Endothelial cell of umbilical vein (primary cell): ENCODE measurements around the gene GPR137. TPM values are rescaled to one million over a fixed set of nuclear protein-coding genes. Genes with fewer than 3 reads are reported as not detected.

Source experiments
- BruUV-seq: library from RNA; stranded (reverse); fragments of 400-500 nt; replicated peaks from 2 replicates; lab custom pipeline; 2021; lab: Mats Ljungman, UMichigan
- CTCF ChIA-PET: fragments of 300-600, 350-600 bp; sonication (Branson Sonifier 250); formaldehyde crosslinking; loops from one replicate; lab custom pipeline; 2021; ENCODE audit warnings: antibody characterized with exemption, inconsistent platforms; lab: Charles Lee
- POLR2A ChIA-PET: fragments of 300-600, 350-600 bp; sonication (Branson Sonifier 250); formaldehyde crosslinking; loops from one replicate; lab custom pipeline; 2021; ENCODE audit warnings: antibody characterized with exemption, inconsistent platforms; lab: Charles Lee
- DNase-seq: peaks from one replicate; pipeline ENCODE4 v3.0.0-alpha.2; 2011; ENCODE audit warnings: low read depth, low spot score
- FAIRE-seq: peaks from 2 replicates; lab custom pipeline; 2011; peaks lifted over from hg19 to GRCh38; lab: Jason Lieb, UNC
- H2AFZ ChIP-seq: 2 replicates; pipeline ENCODE4 v1.6.0; 2012; ENCODE audit warnings: low read depth, low read length, control low read depth, inconsistent platforms
- H3K27ac ChIP-seq: 2 replicates; pipeline ENCODE4 v1.5.1; 2011; ENCODE audit warnings: low read depth, mild to moderate bottlenecking, control low read depth, low read length, moderate library complexity; ENCODE audit not compliant: insufficient read depth
- H3K27me3 ChIP-seq, 2 experiments: 2 replicates each; pipeline versions ENCODE4 v1.6.0 to v1.6.1; 2011; ENCODE audit warnings: low read length in 2 of 2, mixed read lengths in 1 of 2; ENCODE audit not compliant: control insufficient read depth in 2 of 2, insufficient read depth in 2 of 2
- H3K36me3 ChIP-seq, 2 experiments: 2 replicates in 1 of 2; 3 replicates in 1 of 2; pipeline ENCODE4 v1.5.1; 2011; ENCODE audit warnings: low read length in 2 of 2, mild to moderate bottlenecking in 1 of 2, moderate library complexity in 1 of 2; ENCODE audit not compliant: control insufficient read depth in 2 of 2, insufficient read depth in 2 of 2; ENCODE audit errors: extremely low read depth in 1 of 2
- H3K4me1 ChIP-seq: 3 replicates; pipeline ENCODE4 v1.5.1; 2011; ENCODE audit warnings: mild to moderate bottlenecking, low read length; ENCODE audit not compliant: control insufficient read depth, insufficient read depth; ENCODE audit errors: extremely low read depth
- H3K4me2 ChIP-seq: 2 replicates; pipeline ENCODE4 v1.6.1; 2011; ENCODE audit warnings: low read length, control low read depth, mixed read lengths; ENCODE audit not compliant: insufficient read depth
- H3K4me3 ChIP-seq, 3 experiments: fragments of 200-600 bp in 1 of 3; sonication (generic), shearing (Covaris generic) in 1 of 3; replicated peaks in 1 of 3; 2 replicates each; pipeline ENCODE4 v1.5.1; 2011 to 2016; ENCODE audit warnings: control low read depth in 3 of 3, low read length in 3 of 3, mild to moderate bottlenecking in 2 of 3, inconsistent platforms in 1 of 3, low read depth in 1 of 3, moderate library complexity in 1 of 3; ENCODE audit not compliant: insufficient read depth in 1 of 3
- H3K79me2 ChIP-seq: 2 replicates; pipeline ENCODE4 v1.6.0; 2012; ENCODE audit warnings: low read length, inconsistent platforms; ENCODE audit not compliant: control insufficient read depth, insufficient read depth
- H3K9ac ChIP-seq: replicated peaks from 2 replicates; pipeline ENCODE3; 2011; ENCODE audit warnings: low read length, control low read depth; ENCODE audit not compliant: insufficient read depth; ENCODE audit errors: extremely low read depth
- H3K9me1 ChIP-seq: replicated peaks from 3 replicates; pipeline ENCODE4 v1.6.0; 2011; ENCODE audit warnings: mild to moderate bottlenecking, low read length; ENCODE audit not compliant: control insufficient read depth, insufficient read depth; ENCODE audit errors: extremely low read depth
- H3K9me3 ChIP-seq: replicated peaks from 2 replicates; pipeline ENCODE4 v1.5.1; 2012; ENCODE audit warnings: low read length, inconsistent platforms; ENCODE audit not compliant: control insufficient read depth, insufficient read depth
- H4K20me1 ChIP-seq: replicated peaks from 2 replicates; pipeline ENCODE3; 2011; ENCODE audit warnings: mild to moderate bottlenecking, low read length; ENCODE audit not compliant: control insufficient read depth, insufficient read depth; ENCODE audit errors: extremely low read depth
- EZH2 ChIP-seq: IDR thresholded peaks from 2 replicates; pipeline ENCODE4 v1.6.1; 2012; ENCODE audit warnings: borderline replicate concordance, low read depth, mild to moderate bottlenecking, moderate library complexity, low read length, inconsistent platforms; ENCODE audit not compliant: severe bottlenecking
- FOS ChIP-seq: IDR thresholded peaks from 2 replicates; pipeline ENCODE4 v1.6.1; 2011; ENCODE audit warnings: mild to moderate bottlenecking, low read length, moderate library complexity, borderline replicate concordance; ENCODE audit not compliant: insufficient read depth
- GATA2 ChIP-seq: IDR thresholded peaks from 2 replicates; pipeline ENCODE4 v1.7.0; 2011; ENCODE audit warnings: low read depth, mild to moderate bottlenecking, moderate library complexity, mixed read lengths, low read length; ENCODE audit not compliant: insufficient read length, insufficient read depth
- JUN ChIP-seq: IDR thresholded peaks from 2 replicates; pipeline ENCODE4 v1.6.1; 2011; ENCODE audit warnings: borderline replicate concordance, low read depth; ENCODE audit not compliant: insufficient read length, insufficient read depth
- MAX ChIP-seq: IDR thresholded peaks from 2 replicates; pipeline ENCODE4 v1.6.1; 2011; ENCODE audit not compliant: insufficient read depth, insufficient read length
- MYC ChIP-seq: IDR thresholded peaks from one replicate; pipeline ENCODE4 v1.6.1; 2011; ENCODE audit warnings: mild to moderate bottlenecking, low read depth, low read length
- POLR2A ChIP-seq: IDR thresholded peaks from 2 replicates; pipeline ENCODE4 v1.6.1; 2012; ENCODE audit warnings: low read depth, mild to moderate bottlenecking, control low read depth, low read length
- POLR2AphosphoS5 ChIP-seq: IDR thresholded peaks from 2 replicates; pipeline ENCODE4 v1.6.1; 2012; ENCODE audit warnings: low read depth, mild to moderate bottlenecking, control low read depth, low read length, moderate library complexity; ENCODE audit not compliant: insufficient read depth
- dilution Hi-C: fragments of 300-500 bp; cut with MboI; formaldehyde crosslinking; loops from one replicate; pipeline ENCODE4 v1.15.0; 2019; ENCODE audit warnings: low sequenced_read_pairs; ENCODE audit not compliant: extremely low pct_ligation_motif_present
- intact Hi-C: fragments of 100-400 bp; cut with micrococcal nuclease; formaldehyde crosslinking; loops from one replicate; pipeline ENCODE4 v1.10.0; 2022
- polyA plus RNA-seq, 4 experiments: library from polyadenylated mRNA; depleted of rRNA in 3 of 4; stranded (reverse) in 3 of 4; unstranded in 1 of 4; fragments of >200 nt; gene quantifications; 2 replicates each; pipeline versions ENCODE4 v1.2.1 to v1.2.3, GENCODE V29; 2011 to 2012; ENCODE audit warnings: missing spikeins in 1 of 4
- total RNA-seq: library from RNA; stranded (reverse); gene quantifications from 2 replicates; pipeline ENCODE4 v1.2.3, GENCODE V29; 2021
- TF ChIP-seq, protein P1 (sequence below), 2 donors: IDR thresholded peaks; 1 replicate in 1 of 2; 2 replicates in 1 of 2; pipeline ENCODE4 v1.5.1; 2011; ENCODE audit warnings: low read length in 2 of 2, mild to moderate bottlenecking in 2 of 2, moderate library complexity in 2 of 2, control low read depth in 1 of 2, inconsistent platforms in 1 of 2, low read depth in 1 of 2; ENCODE audit not compliant: insufficient read depth in 1 of 2; ENCODE audit errors: extremely low read depth in 1 of 2

The GPR137 gene
- total and polyA plus RNA-seq, 2 donors (not counting 3 experiments of a cell fraction or from before 2014, with no cell fraction given), result 40.9 to 42.5 TPM

DNA sequence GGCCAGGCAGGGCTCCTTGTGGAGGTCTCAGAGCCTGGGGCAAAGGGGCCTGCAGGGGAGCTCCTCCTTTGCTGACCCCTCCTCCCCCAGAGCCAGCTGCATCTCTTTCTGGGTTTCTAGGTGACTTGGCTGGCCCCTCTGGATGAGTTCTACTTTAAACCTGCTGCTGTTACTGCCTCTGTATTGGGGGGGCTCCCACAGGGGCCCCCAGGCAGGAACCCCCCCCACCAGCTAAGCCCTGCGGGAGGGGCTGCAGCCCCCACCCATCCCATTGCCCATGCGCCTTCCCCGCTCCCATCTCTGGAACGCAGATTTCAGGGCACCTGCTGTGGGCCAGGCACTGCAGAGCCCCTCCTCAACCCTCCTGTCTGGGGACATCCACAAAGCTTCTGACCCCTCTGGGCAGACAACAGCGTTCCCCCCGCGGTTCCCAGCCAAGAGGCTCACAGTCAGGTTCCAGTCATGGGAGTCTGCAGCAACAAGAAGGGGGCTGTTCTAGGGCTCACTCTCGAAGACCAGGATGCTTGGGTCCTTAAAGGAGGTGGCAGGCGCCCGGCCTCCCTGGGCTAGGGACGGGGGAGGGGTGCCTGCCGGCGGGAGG lies 35.1 kb upstream of the GPR137 start:
- Histone ChIP-seq H3K36me3 (peaks cover 0 to 6% of the 10 kb centered on the region in 2 experiments), H3K9ac (no peak overlapping the region), H3K4me2 (peak overlapping the region; percentile 47), H3K79me2 (peaks cover 40% of the 10 kb centered on the region), H3K4me3 (peak overlapping the region in 2 of 3 experiments; percentile 11 to 80), H3K9me3 (no peaks in the 10 kb centered on the region), H2AFZ (peak overlapping the region; percentile 81), H3K4me1 (peaks cover 30% of the 10 kb centered on the region), H3K27ac (no peak overlapping the region), H4K20me1 (no peaks in the 10 kb centered on the region), H3K9me1 (no peaks in the 10 kb centered on the region), H3K27me3 (no peaks in the 10 kb centered on the region)
- BruUV-seq, result no TSS peak
- no peak for TF ChIP-seq POLR2A
- no peak for TF ChIP-seq POLR2AphosphoS5
- TF ChIP-seq JUN, result no peak
- TF ChIP-seq GATA2, result no peak
- no peak for TF ChIP-seq MAX
- TF ChIP-seq EZH2, result no peak
- TF ChIP-seq, protein P1, sequence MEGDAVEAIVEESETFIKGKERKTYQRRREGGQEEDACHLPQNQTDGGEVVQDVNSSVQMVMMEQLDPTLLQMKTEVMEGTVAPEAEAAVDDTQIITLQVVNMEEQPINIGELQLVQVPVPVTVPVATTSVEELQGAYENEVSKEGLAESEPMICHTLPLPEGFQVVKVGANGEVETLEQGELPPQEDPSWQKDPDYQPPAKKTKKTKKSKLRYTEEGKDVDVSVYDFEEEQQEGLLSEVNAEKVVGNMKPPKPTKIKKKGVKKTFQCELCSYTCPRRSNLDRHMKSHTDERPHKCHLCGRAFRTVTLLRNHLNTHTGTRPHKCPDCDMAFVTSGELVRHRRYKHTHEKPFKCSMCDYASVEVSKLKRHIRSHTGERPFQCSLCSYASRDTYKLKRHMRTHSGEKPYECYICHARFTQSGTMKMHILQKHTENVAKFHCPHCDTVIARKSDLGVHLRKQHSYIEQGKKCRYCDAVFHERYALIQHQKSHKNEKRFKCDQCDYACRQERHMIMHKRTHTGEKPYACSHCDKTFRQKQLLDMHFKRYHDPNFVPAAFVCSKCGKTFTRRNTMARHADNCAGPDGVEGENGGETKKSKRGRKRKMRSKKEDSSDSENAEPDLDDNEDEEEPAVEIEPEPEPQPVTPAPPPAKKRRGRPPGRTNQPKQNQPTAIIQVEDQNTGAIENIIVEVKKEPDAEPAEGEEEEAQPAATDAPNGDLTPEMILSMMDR (IDR thresholded peaks at IDR 0.05; ENCODE audit: extremely low read depth in 1 of 2, insufficient read depth in 1 of 2, low read depth in 1 of 2, low read length in 2 of 2), result no peak
- no peak for TF ChIP-seq FOS
- TF ChIP-seq MYC, result no peak
- dilution Hi-C loops, result no loop called here
- ChIA-PET POLR2A (no interaction called here), CTCF (interaction anchor here (1.1 to 4.7 kb wide), 6 partner anchors 13 to 54 kb away, joined by 3 to 60 read pairs (median 28); partner anchors contain the start of genes CATSPERZ and FERMT3)
- DNase-seq, result no peak
- intact Hi-C loops, result loop anchor here (1.0 kb wide), 4 partner anchors 13 to 51 kb away; partner anchors contain the start of gene GPR137
- no peak for FAIRE-seq
